HG03378 (cell line): ENCODE measurements around the gene LDB3.
A peak's percentile ranks its signal among the peaks of the same experiment; 100 is the strongest.

Source experiments
- ATAC-seq: cut with Tn5 transposase; IDR thresholded peaks from one replicate; pipeline ENCODE4 v1.9.1; 2021; ENCODE audit warnings: mild to moderate bottlenecking, moderate library complexity; ENCODE audit not compliant: unreplicated experiment

Gene LDB3

GRCh38 chr10:86684331-86685097 lies 16.2 kb downstream of the LDB3 start:
- ATAC-seq, result no peak

- no peak for ATAC-seq
Measured at GRCh38 chr10:86685416-86685815, 17.1 kb downstream of the LDB3 start.

GRCh38 chr10:86685893-86686632 lies 17.8 kb downstream of the LDB3 start:
- ATAC-seq, result no peak

- ATAC-seq, result no peak
Measured at GRCh38 chr10:86686972-86687371, 18.7 kb downstream of the LDB3 start.

- no peak for ATAC-seq
Measured at GRCh38 chr10:86687750-86688149, 19.4 kb downstream of the LDB3 start.

- ATAC-seq, result peak; percentile 79
Measured at GRCh38 chr10:86688398-86688921, 20.1 kb downstream of the LDB3 start.

- ATAC-seq, result no peak
Measured at GRCh38 chr10:86689146-86689545, 20.8 kb downstream of the LDB3 start.

GRCh38 chr10:86690231-86690630 lies 21.9 kb downstream of the LDB3 start:
- ATAC-seq, result no peak

GRCh38 chr10:86690657-86691084 lies 22.4 kb downstream of the LDB3 start:
- ATAC-seq, result no peak

GRCh38 chr10:86691333-86692022 lies 23.2 kb downstream of the LDB3 start:
- no peak for ATAC-seq

GRCh38 chr10:86692023-86692514 lies 23.8 kb downstream of the LDB3 start:
- no peak for ATAC-seq

GRCh38 chr10:86692664-86693063 lies 24.4 kb downstream of the LDB3 start:
- ATAC-seq, result no peak

- ATAC-seq, result no peak
Measured at GRCh38 chr10:86693275-86693674, 25.0 kb downstream of the LDB3 start.

- ATAC-seq, result no peak
Measured at GRCh38 chr10:86693721-86694369, 25.5 kb downstream of the LDB3 start.

GRCh38 chr10:86698207-86698940 lies 30.1 kb downstream of the LDB3 start:
- no peak for ATAC-seq

GRCh38 chr10:86699125-86699524 lies 30.8 kb downstream of the LDB3 start:
- ATAC-seq, result no peak

- ATAC-seq, result no peak
Measured at GRCh38 chr10:86699541-86699940, 31.2 kb downstream of the LDB3 start.

GRCh38 chr10:86699991-86700840 lies 31.9 kb downstream of the LDB3 start:
- ATAC-seq, result no peak
